ENCODE measurements around the gene EXOC1L.
"Not testable (repeated sequence)": the region's sequence is repeated elsewhere in the genome, so short reads cannot be mapped to it uniquely, and the experiment has no call there.

Gene EXOC1L

GRCh38 chr4:55838952-55839351, 19.4 kb downstream of the EXOC1L start:
- DNase-seq: no peak

DNA sequence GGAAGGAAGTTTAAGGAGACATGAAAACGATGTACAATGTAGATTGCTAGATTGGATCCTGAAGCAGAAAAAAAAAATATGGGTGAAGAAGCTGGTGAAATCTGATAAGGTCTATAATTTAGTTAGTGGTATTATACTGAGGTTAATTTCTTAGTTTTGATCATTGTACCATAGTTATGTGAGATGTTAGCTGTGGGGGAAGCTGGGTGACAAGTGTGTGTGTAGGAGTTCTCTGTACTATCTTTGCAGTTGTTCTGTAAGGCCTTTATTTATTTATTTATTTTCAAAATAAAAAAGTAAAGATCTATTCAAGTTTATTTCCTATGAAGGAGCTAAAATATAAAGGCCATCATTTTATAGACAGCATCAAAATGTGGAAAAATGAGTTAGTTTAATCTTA, 21.4 kb downstream of the EXOC1L start:
- no peak for DNase-seq

- not testable (repeated sequence) for DNase-seq
Measured at GRCh38 chr4:55841373-55842239, 22.0 kb downstream of the EXOC1L start.

DNA sequence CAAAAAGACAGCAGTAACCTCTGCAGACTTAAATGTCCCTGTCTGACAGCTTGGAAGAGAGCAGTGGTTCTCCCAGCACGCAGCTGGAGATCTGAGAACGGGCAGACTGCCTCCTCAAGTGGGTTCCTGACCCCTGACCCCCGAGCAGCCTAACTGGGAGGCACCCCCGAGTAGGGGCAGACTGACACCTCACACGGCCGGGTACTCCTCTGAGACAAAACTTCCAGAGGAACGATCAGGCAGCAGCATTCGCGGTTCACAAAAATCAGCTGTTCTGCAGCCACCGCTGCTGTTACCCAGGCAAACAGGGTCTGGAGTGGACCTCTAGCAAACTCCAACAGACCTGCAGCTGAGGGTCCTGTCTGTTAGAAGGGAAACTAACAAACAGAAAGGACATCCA, 22.7 kb downstream of the EXOC1L start:
- DNase-seq: not testable (repeated sequence)

- no peak for DNase-seq
Measured at GRCh38 chr4:55849724-55850123, 30.1 kb downstream of the EXOC1L start.

DNA sequence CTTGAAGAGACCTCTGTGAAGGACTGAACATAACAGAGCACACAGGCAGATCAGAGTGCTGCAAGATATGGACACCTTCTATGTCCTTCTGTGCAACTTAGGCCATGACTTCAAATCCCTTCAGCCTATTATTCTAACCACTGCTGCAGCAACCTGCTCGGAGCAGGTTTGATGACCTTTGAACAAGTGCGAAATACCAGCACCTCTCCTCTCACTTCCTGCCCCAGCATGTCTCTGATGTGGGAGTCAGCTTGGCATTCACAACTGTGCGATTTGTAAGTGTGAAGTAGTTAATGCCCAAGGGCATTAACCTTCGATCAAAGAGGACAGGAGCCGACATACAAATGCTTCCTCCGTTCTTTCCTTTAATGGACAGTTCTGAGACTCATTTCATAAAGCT, 32.3 kb downstream of the EXOC1L start:
- no peak for DNase-seq

- peak; percentile 97 for DNase-seq
Measured at GRCh38 chr4:55853484-55854046, 34.0 kb downstream of the EXOC1L start, which contains the start of gene EXOC1. EXOC1 (plus strand) TSS chr4:55853648; CDS start chr4:55858324, 4,676 bp downstream.

- DNase-seq: no peak
Measured at GRCh38 chr4:55854129-55854528, 34.5 kb downstream of the EXOC1L start.

DNA sequence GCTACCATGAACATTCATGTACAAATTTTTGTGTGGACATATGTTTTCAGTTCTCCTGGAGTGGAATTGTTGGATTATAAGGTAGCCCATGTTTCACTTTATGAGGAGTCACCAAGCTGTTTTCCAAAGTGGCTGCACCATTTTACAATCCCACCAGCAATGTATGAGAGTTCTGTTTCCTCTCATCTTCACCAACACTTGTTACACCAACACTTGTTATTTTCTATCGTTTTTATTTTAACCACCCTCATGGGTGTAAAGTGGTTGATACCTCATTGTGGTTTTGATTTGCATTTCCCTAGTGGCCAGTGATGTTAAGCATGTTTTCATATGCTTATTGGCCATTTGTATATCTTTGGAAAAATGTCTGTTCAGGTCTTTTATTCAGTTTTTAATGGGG, 38.0 kb downstream of the EXOC1L start:
- DNase-seq: no peak

DNA sequence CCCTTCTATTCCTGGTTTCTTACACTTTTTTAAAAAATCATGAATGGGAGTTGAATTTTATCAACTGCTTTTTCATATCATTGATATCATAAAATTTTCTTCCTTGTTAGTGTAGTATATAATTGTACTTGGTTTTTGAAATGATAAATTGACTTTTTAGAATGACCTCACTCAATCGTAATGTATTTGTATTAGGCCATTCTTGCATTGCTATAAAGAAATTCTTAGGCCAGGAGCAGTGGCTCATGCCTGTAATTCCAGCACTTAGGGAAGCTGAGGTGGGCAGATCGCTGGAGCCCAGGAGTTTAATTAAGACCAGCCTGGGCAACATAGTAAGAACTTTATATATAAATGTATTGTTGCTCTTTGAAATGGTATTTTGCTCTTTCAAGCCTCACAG, 40.1 kb downstream of the EXOC1L start:
- no peak for DNase-seq

- no peak for DNase-seq
Measured at GRCh38 chr4:55864577-55865223, 45.1 kb downstream of the EXOC1L start.

GRCh38 chr4:55865228-55865806, 45.7 kb downstream of the EXOC1L start:
- DNase-seq: no peak

GRCh38 chr4:55866290-55866907, 46.8 kb downstream of the EXOC1L start:
- no peak for DNase-seq

DNA sequence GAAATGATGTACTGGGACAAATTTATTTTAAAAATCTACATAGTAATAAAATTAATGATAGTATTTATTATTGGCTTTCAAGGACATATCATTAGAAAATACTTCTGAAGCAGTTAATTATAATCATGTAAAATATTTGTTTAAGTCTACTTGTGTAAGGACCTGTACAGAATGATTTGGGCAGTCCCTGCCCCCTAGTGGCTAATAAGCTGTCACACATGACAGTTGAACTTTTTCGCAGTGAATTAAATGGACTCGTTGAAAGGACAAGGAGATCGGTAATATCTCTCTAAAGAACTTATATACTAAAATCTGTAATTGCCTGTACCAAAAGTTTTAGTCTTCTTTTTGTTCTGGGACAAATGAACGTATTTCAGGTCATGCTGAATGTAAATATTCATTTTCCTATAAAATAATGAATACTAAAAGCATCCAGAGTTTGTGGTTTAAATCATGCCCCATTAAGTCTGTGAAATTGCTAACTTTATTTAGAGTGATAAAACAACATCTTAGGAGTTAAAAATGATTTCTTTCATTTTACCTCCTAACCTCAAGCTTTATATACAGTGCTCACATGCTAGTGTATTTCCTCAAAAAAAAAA, 47.5 kb downstream of the EXOC1L start:
- DNase-seq: peak; percentile 6

DNA sequence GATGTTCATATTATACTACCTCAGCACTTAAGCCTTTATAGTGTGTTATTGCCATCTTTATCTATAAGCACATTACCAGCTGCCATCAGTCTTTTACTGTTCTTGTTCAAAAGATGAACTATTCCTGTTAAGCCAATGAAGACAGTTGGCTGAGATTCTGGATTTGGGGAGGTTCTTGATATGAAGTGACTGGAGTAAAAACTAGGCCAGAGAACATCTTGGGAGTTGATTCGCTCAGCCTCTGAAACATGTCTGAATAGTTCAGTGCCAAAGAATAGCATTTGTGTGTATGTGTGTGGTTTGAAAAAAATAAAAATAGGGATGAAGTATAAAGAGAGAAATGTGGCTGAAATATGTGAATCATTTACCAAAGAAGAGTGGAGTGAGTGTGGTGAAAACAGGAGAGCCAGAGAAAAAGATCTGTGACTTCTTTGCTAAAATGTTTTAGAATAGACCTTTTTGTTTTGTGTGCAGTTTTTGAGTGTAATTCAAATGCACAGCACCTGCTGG, 49.0 kb downstream of the EXOC1L start:
- no peak for DNase-seq

DNA sequence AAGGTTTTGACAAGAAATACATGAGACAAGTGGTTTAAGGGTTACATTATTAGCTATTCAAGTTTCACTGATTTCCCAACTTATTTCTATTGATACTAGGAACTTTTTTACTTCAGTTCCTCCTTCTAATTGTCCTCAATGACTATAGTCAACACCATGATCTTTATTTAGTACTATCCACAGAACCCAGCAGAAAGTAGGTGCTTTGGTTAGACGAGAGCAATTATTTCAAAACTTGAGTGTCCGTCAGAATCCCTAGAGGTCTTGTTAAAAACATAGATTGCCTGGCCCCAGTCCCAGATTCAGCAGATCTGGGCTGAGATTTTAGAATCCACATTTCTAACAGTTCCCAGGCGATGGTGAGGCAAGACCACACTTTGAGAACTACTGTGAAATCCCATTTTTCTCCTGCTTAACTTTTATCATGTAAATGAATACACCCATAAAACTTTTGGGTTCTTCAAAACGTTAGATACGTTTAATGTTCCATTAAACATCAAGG, 51.8 kb downstream of the EXOC1L start:
- no peak for DNase-seq

- no peak for DNase-seq
Measured at GRCh38 chr4:55874831-55875230, 55.2 kb downstream of the EXOC1L start.

GRCh38 chr4:55876387-55876786, 56.8 kb downstream of the EXOC1L start:
- no peak for DNase-seq

DNA sequence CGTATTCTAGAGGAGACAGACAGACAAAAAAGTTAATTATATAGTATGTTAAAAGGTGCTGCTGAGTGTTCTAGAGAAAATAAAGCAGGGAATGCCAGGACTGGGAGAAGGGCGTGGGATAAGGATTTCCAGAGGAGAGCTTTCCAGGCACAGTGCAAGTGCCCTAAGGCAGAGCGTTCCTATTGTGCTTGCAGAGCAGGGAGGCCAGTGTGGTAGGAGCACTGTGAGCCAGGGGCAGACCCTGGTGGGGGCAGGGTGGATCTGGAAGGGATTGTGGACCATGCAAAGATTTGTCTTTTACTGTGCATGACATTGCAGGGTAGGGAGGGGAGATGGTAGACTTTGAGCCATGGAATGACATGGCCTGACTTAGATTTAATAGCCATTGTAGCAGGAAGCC, 59.6 kb downstream of the EXOC1L start:
- no peak for DNase-seq

DNA sequence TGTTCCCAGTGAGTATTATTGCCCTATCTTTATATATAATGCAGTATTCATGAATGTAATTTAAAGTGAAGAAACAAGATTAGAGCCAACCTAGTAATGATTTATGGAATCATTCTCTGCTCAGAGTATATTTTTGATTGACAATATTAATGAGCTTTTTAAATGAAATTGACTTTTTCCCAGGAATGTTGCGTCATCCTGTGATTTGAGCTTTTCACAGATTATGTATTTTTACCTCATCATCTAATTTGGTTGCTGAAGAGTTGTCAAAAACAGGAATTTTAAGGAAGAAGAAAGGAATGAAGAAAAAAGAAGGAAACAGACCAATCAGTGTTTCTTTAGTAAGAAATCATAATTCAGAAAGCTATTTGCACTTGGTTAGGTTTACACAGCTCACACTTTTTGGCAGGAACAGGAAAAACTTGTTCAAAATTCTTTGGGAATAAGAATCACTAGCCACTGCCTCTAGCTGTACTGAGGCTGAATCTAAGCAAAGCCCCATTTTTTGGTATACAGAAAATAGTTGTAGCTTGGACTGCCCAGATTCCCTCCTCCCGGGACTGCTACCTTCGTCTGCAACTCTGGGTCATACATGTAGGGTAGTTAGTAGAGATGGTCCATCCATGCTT, 61.2 kb downstream of the EXOC1L start:
- no peak for DNase-seq

GRCh38 chr4:55884093-55884850, 64.7 kb downstream of the EXOC1L start:
- no peak for DNase-seq

All from NCI-H1048 (cell line).